ENCODE measurements around the gene AMN1.

- no peak for TF ChIP-seq CTCF (IDR thresholded peaks at IDR 0.05; ENCODE audit: low read depth, low read length, poor library complexity, severe bottlenecking)
- TF ChIP-seq EZH2phosphoT487 (IDR thresholded peaks at IDR 0.05; ENCODE audit: borderline replicate concordance, low read length) = no peak
Observed at GRCh38 chr12:31772685-31773222, 43.9 kb upstream of the AMN1 start.
